ENCODE results near the gene PPP1R15B.

The PPP1R15B gene

DNA sequence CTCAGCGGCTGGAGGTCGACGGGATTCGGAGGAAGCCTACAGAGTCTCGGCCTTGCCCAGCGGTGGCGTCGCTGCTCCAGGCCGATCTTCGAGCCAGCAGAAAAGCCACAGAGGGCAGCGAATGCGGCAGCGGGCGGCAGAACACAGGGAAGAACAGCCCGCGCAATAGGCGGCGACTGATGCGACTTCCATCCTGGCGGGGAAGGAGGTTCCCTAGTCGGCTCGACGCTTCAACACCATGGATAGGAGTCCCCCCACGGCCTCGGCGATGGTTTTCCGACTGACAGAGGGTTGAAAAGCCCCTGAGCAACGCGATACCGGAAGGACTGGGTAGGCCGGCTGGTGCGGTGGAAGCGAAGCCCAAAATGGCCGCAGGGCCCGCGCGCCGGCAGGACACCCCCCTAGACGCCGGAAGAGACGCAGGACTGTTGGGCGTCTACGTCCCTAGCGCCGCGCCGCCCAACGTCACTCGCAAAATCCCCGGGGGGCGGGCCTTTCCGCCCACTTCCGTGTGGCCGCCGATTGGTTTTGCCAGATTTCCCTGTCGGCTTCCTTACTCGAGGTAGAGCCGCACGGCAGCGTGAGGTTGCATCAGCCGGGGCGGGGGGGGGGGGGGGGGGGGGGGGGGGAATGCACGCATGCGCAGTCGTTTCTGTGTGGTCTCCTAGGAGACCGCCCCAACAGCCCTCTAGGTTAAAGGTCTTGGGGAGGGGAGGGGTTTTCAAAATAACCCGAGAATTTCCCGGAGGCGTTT is at the start of gene PPP1R15B:
PPP1R15B (minus strand) TSS at position 367 of the 754 bp plus-strand sequence. CDS start 406 bp downstream, outside the sequence.
- peaks cover 30 to 38% (median 35%) of the 10 kb centered on the region in 10 experiments for H3K4me1 ChIP-seq
- no peaks in the 10 kb centered on the region for H3K27me3 ChIP-seq
- H3K4me3 ChIP-seq, result peak within 1 kb of the TSS; percentile 77 to 95 (median 92)
- peak within 1 kb of the TSS; percentile 87 to 99 (median 95) for H3K27ac ChIP-seq
- H4K20me1 ChIP-seq, result peaks cover 44 to 49% (median 47%) of the 10 kb centered on the region in 11 experiments
- peaks cover 17 to 36% (median 28%) of the 10 kb centered on the region in 11 experiments; a peak in 19 of 22 replicates for H3K36me3 ChIP-seq
- H3K4me2 ChIP-seq, result peak within 1 kb of the TSS; percentile 72 to 94 (median 88)
- peak in 9 of 11 experiments; percentile 25 to 85 (median 67); a peak in 13 of 22 replicates for TF ChIP-seq Cebpa-rat (IDR thresholded peaks at IDR 0.05)
- peaks cover 0 to 5% (median 0%) of the 10 kb centered on the region in 11 experiments; a peak in 2 of 22 replicates for H3K9me3 ChIP-seq (replicated peaks in 1 of 11)
- peak within 1 kb of the TSS; percentile 87 to 99 (median 96) for H3K9ac ChIP-seq

DNA sequence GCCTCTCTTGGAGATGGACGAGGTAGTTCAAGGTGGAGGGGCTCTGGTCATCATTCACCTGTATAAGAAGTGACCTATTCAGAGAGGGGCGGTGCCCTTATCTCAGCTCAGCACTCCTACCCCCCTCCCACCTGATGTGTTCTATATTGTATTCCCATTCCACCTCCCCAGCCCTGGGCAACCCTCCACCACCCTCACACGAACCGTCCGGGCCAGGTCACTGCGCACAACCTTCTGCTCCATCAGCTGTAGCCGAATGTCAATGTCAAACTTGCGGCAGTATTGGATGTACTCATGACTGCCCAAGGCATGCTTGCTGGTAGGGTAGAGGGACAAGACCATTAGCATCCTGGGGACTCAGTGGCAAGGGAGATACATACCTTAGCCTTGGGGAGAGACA is 48.7 kb upstream of the PPP1R15B start:
- H4K20me1 ChIP-seq, result peaks cover 0 to 15% (median 0%) of the 10 kb centered on the region in 11 experiments; a peak in 3 of 22 replicates
- H3K4me1 ChIP-seq, result peaks cover 65 to 96% (median 85%) of the 10 kb centered on the region in 10 experiments
- peak overlapping the region in 10 of 11 experiments; percentile 72 to 85 (median 80); a peak in 14 of 22 replicates for H3K9ac ChIP-seq
- H3K27ac ChIP-seq, result peak overlapping the region; percentile 80 to 96 (median 91); a peak in 21 of 22 replicates
- no peaks in the 10 kb centered on the region for H3K9me3 ChIP-seq (replicated peaks in 1 of 11)
- H3K4me3 ChIP-seq, result peak overlapping the region in 6 of 10 experiments; percentile 39 to 61 (median 52); a peak in 7 of 20 replicates
- TF ChIP-seq Cebpa-rat (IDR thresholded peaks at IDR 0.05), result no peak
- peaks cover 47 to 79% (median 64%) of the 10 kb centered on the region in 11 experiments for H3K36me3 ChIP-seq
- peak overlapping the region; percentile 78 to 99 (median 93) for H3K4me2 ChIP-seq
- no peaks in the 10 kb centered on the region for H3K27me3 ChIP-seq

DNA sequence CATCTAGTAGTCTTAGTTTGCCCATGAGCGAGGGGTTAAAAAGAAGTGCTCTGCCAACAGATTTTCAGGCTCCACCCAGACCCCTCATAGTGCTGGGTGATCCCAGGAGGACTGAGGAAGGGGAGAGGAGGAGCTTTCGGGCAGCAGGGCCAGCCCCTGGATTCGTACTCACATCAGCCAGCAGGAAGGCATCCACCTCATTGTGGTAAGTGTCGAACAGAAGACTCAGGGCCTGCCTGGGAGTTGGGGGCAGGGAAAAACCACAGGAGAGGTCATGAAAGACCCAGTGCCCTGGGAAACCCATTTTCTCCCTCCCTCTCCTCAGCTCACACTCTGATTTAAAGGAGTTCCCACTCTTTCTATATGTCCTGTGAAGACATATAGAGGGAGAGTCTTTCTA is 48.1 kb upstream of the PPP1R15B start:
- no peaks in the 10 kb centered on the region for H3K9me3 ChIP-seq (replicated peaks in 1 of 11)
- TF ChIP-seq Cebpa-rat (IDR thresholded peaks at IDR 0.05), result no peak
- H3K27ac ChIP-seq, result peak overlapping the region in 9 of 11 experiments; percentile 80 to 96 (median 91); a peak in 17 of 22 replicates
- peaks cover 52 to 84% (median 69%) of the 10 kb centered on the region in 11 experiments for H3K36me3 ChIP-seq
- no peaks in the 10 kb centered on the region for H3K27me3 ChIP-seq
- H4K20me1 ChIP-seq, result peaks cover 0 to 15% (median 0%) of the 10 kb centered on the region in 11 experiments; a peak in 3 of 22 replicates
- peak overlapping the region in 9 of 11 experiments; percentile 3 to 84 (median 22); a peak in 12 of 22 replicates for H3K9ac ChIP-seq
- peaks cover 58 to 89% (median 79%) of the 10 kb centered on the region in 10 experiments for H3K4me1 ChIP-seq
- H3K4me2 ChIP-seq, result peak overlapping the region; percentile 78 to 99 (median 93)
- H3K4me3 ChIP-seq, result peak overlapping the region in 6 of 10 experiments; percentile 5 to 61 (median 43); a peak in 8 of 20 replicates

DNA sequence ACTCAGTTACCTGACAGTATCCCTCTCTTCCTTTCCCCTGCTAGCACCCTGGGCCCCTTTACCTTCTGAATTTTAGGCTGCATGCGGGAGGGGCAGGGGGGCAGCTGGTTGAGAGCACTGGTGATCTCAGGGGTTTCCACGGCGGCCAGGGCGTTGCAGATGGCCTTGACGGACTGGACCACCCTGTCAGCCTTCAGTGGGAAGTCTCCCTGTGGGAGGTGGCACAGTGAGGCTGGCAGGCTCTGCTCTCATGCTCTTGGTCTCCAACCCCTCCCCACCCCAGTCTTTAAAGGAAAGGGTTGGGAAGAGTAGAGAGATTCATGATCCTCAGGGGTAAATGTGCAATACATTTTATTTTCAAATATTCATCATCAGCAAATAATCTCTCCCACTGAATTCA is 46.0 kb upstream of the PPP1R15B start:
- peak overlapping the region in 8 of 11 experiments; percentile 20 to 99 (median 37); a peak in 15 of 22 replicates for H3K4me2 ChIP-seq
- H3K4me1 ChIP-seq, result peaks cover 48 to 87% (median 78%) of the 10 kb centered on the region in 10 experiments
- peak overlapping the region in 1 of 11 experiments; percentile 44; a peak in 2 of 22 replicates for H3K27ac ChIP-seq
- peaks cover 0 to 11% (median 0%) of the 10 kb centered on the region in 11 experiments; a peak in 3 of 22 replicates for H4K20me1 ChIP-seq
- no peaks in the 10 kb centered on the region for H3K27me3 ChIP-seq
- TF ChIP-seq Cebpa-rat (IDR thresholded peaks at IDR 0.05), result no peak
- H3K9me3 ChIP-seq (replicated peaks in 1 of 11), result no peaks in the 10 kb centered on the region
- H3K4me3 ChIP-seq, result no peak overlapping the region
- 0 out of 22 replicates have a peak overlapping the region, but pooled peaks of 1 of the 11 experiments have one; percentile 5 for H3K9ac ChIP-seq
- peaks cover 57 to 84% (median 76%) of the 10 kb centered on the region in 11 experiments for H3K36me3 ChIP-seq

DNA sequence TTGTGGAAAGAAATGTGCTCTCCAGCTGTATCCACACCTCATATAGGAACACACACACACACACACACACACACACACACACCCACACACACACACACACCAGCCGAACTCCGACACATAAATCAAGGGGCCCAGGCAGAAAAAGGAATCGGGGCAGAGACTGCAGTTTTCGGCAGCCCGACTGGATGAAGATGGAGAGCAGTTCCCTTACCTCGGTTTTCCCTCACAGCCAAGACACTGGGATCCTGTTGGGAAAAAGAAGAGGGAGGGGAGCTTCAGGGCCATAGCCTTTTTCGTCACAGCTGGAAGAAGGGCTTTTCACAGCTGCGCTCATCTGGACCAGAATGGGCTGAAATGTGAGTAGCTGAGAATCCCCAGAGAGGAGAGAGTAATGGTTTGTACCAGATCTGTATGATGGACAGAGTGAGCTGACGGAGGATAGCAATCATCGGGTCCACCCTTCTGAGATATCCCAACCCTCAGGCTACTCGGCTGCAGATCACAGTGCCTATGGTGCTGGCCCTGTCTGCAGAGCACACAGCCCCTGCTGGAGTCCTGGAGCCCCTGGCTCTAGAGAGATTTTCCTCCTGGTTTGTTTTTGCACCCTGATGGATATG is 45.3 kb upstream of the PPP1R15B start:
- H4K20me1 ChIP-seq, result peaks cover 0 to 4% (median 0%) of the 10 kb centered on the region in 11 experiments; a peak in 3 of 22 replicates
- H3K4me3 ChIP-seq, result no peak overlapping the region
- peak overlapping the region in 1 of 11 experiments; percentile 44; a peak in 1 of 22 replicates for H3K27ac ChIP-seq
- H3K4me2 ChIP-seq, result peak overlapping the region in 7 of 11 experiments; percentile 5 to 99 (median 46); a peak in 12 of 22 replicates
- peak overlapping the region in 1 of 11 experiments; percentile 5; a peak in 1 of 22 replicates for H3K9ac ChIP-seq
- TF ChIP-seq Cebpa-rat (IDR thresholded peaks at IDR 0.05), result no peak
- no peaks in the 10 kb centered on the region for H3K9me3 ChIP-seq (replicated peaks in 1 of 11)
- H3K36me3 ChIP-seq, result peaks cover 58 to 89% (median 82%) of the 10 kb centered on the region in 11 experiments
- H3K27me3 ChIP-seq, result no peaks in the 10 kb centered on the region
- peaks cover 43 to 87% (median 78%) of the 10 kb centered on the region in 10 experiments for H3K4me1 ChIP-seq

DNA sequence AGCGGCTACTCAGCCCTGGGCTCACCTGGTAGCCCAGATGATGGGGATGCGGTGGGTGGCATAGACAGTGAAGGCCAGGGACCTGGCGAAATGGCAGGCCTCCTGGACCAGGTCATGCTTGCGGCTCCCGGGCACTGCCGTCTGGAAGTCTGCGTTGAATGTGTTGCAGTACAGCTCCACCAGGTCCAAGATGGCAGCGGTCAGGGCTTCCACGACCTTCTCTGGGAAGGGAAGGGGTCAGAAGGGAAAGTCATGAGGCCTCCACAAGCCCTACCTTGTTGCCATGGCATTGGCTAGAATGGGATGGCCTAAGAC is 44.2 kb upstream of the PPP1R15B start:
- H3K27me3 ChIP-seq, result no peaks in the 10 kb centered on the region
- no peaks in the 10 kb centered on the region; a peak in 2 of 22 replicates for H4K20me1 ChIP-seq
- no peak for TF ChIP-seq Cebpa-rat (IDR thresholded peaks at IDR 0.05)
- H3K4me1 ChIP-seq, result peaks cover 42 to 89% (median 81%) of the 10 kb centered on the region in 10 experiments
- H3K4me2 ChIP-seq, result 0 out of 22 replicates have a peak overlapping the region, but pooled peaks of 1 of the 11 experiments have one; percentile 2
- H3K4me3 ChIP-seq, result no peak overlapping the region
- H3K9ac ChIP-seq, result no peak overlapping the region
- H3K36me3 ChIP-seq, result peaks cover 66 to 99% (median 94%) of the 10 kb centered on the region in 11 experiments
- no peaks in the 10 kb centered on the region for H3K9me3 ChIP-seq (replicated peaks in 1 of 11)
- H3K27ac ChIP-seq, result no peak overlapping the region

DNA sequence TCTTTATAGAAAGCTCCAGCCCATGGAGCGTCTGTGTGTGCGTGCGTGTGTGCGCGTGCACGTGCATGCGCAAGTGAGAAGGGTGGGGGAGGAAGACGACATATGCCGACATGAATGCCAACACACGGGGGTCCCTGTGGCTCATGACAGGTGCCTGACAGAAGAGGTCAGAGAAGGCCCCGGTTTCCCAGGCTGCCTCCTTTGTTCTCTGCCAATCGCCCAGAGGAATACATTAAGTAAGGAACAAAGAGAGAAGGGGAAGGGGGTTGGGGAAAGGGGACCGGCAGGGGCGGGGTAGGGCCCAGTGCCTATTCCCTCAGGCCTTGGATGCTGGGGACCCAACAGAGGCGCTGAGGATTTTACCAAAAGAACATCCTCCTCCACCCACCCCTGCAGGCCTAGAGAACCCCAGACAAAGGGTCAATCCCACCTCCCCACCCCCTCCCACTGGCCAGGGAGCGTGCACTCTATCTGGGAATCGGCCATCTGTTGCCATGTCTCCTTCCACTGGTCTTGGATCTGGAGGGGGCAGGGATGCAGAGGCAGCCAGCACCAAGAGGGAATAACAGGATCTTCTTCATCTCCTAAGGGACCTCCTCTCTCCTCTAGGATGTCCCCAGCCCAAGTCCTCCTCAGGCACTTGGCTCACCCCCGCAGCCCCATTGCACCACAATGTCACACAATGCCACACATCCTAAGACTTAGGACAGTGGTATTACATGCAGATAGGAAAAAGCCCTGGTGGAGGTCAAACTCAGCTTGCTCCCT is 43.6 kb upstream of the PPP1R15B start:
- 0 out of 22 replicates have a peak overlapping the region, but pooled peaks of 1 of the 11 experiments have one; percentile 2 for H3K4me2 ChIP-seq
- H3K9ac ChIP-seq, result no peak overlapping the region

DNA sequence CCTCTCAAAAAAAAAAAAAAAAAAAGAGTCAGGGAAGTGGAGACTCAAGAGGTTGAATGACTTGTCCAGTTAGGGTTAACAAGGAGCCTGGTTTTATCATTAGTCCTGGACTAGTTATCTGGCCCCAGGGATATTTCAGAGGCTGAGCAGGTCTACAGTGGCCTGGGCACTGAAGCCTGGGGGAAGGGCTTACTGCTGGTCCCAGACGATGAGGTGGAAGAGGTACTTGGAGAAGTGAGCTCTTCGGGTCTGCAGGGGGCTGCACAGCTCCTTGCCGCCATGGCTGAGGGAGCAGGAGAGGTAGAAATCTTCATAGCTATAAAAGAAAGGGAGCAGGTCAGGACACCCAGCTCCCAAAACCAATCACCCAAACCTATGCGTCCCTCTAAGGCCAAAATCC is 42.9 kb upstream of the PPP1R15B start:
- Histone ChIP-seq H3K27me3 (no peaks in the 10 kb centered on the region), H4K20me1 (no peaks in the 10 kb centered on the region; a peak in 2 of 22 replicates), H3K9me3 (replicated peaks in 1 of 11) (no peaks in the 10 kb centered on the region), H3K4me2 (0 out of 22 replicates have a peak overlapping the region, but pooled peaks of 1 of the 11 experiments have one; percentile 4), H3K4me1 (peaks cover 42 to 89% (median 81%) of the 10 kb centered on the region in 10 experiments), H3K9ac (no peak overlapping the region), H3K27ac (0 out of 22 replicates have a peak overlapping the region, but pooled peaks of 1 of the 11 experiments have one; percentile 40), H3K36me3 (peaks cover 59 to 100% (median 93%) of the 10 kb centered on the region in 11 experiments), H3K4me3 (no peak overlapping the region)
- TF ChIP-seq Cebpa-rat (IDR thresholded peaks at IDR 0.05), result no peak

More for the DNA sequence above, 43.6 kb upstream of the PPP1R15B start:
- H3K27ac ChIP-seq, result 0 out of 22 replicates have a peak overlapping the region, but pooled peaks of 1 of the 11 experiments have one; percentile 40
- H3K4me1 ChIP-seq, result peaks cover 42 to 89% (median 81%) of the 10 kb centered on the region in 10 experiments
- H4K20me1 ChIP-seq, result no peaks in the 10 kb centered on the region; a peak in 2 of 22 replicates
- no peak overlapping the region for H3K4me3 ChIP-seq
- TF ChIP-seq Cebpa-rat (IDR thresholded peaks at IDR 0.05), result no peak
- H3K27me3 ChIP-seq, result no peaks in the 10 kb centered on the region
- peaks cover 63 to 100% (median 93%) of the 10 kb centered on the region in 11 experiments for H3K36me3 ChIP-seq
- H3K9me3 ChIP-seq (replicated peaks in 1 of 11), result no peaks in the 10 kb centered on the region

Data from BLaER1 treated with 17β-estradiol and CSF1 and Interleukin-3, amounts not matched to agents 10 nM and 100 nM (cell line).